IPS-11a (cell line): Measurements from ENCODE around the gene DMXL2.
"Not testable (repeated sequence)": the region's sequence is repeated elsewhere in the genome, so short reads cannot be mapped to it uniquely, and the experiment has no call there.

Source experiments
- H3K4me3 ChIP-seq: one replicate; pipeline ENCODE4 v1.5.1; 2013; ENCODE audit warnings: low read depth, low read length, control low read depth

DMXL2 gene

DNA sequence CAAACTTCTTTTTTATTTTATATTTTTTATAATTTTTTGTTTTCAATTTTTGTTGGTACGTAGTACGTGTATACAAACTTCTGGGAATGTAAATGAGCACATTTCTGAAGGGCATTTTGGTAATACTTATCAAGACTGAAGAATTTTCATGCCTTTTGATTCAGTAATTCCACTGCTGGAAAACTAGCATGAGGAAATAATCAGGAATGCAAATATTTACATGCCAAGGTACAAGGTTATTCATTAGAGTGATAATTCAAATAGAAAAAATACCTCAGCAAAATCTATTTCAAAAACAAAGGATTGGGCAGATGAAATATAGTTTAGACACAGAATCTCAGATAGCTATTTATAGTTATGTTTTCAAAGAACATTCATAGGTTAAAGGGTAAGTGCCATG is 128.7 kb downstream of the DMXL2 start:
- no peak overlapping the region for H3K4me3 ChIP-seq

DNA sequence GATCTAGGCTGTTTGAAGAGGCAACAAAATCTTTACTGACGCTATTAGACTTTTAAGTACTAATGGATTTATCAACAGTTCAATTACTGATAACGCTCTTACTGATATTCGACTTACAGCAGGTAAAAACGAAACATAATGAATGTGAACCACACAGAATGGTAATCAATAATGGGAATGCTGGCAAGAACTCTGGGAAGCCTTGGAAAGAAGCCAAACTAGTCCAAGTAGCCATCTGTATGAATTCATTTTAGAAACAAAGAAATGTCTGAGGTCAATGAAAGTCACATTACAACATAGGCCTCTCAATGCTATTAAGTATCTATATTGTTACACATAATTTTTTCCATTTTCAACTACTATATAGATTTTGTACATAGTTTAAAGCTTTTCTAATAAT is 130.0 kb downstream of the DMXL2 start:
- no peak overlapping the region for H3K4me3 ChIP-seq

DNA sequence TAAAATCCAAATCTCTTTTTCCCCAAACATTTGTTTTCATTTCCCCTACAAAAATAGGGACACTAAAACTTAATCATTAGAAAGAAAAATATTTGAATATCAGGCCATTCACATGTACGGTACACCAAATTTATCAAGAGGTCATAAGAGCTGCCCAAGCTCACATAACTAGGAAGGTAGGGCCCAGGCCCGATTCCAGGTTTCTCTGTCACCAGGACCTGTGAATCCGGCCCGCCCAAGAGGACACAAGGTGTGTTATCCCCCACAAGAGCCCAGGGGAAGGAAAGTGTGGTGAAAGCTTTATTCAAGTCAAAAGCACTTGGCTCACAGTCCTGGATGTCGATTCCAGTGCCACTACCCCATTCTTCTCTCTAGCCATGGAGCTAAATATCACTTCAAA is 130.6 kb downstream of the DMXL2 start:
- no peak overlapping the region for H3K4me3 ChIP-seq

DNA sequence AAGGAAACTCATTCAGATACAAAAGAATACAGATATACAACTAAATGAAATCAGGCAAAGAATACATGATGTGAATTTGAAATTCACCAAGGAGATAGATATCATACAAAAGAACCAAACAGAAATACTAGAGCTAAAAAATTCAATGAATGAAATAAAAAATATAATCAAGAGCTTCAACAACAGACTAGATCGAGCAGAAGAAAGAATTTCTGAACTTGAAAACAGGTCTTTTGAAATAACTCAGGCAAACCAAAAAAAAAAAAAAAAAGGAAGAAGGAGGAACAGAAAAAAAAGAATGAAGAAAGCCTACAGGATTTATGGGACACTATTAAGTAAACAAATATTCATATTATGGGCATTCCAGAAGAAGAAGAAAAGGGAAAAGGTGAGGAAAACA is 137.8 kb downstream of the DMXL2 start:
- H3K4me3 ChIP-seq = no peak overlapping the region

DNA sequence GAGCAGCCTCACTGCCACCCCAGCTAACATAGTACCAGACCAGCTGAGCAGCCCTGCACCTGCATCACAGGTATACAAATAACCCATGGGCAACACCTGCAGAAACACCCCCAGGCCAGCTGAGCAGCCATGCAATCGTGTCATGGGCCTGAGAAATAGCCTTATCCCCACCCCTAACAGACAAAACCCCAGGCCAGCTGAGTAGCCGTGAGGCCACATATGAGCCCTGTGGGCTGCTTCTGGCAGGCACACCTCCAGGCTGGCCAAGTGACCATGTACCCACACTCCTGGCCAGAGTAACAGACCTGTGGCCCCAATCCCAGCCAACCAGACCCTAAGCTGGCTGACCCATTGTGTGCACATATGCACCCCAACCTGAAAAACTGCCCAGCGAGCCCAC is 138.6 kb downstream of the DMXL2 start:
- no peak overlapping the region for H3K4me3 ChIP-seq

DNA sequence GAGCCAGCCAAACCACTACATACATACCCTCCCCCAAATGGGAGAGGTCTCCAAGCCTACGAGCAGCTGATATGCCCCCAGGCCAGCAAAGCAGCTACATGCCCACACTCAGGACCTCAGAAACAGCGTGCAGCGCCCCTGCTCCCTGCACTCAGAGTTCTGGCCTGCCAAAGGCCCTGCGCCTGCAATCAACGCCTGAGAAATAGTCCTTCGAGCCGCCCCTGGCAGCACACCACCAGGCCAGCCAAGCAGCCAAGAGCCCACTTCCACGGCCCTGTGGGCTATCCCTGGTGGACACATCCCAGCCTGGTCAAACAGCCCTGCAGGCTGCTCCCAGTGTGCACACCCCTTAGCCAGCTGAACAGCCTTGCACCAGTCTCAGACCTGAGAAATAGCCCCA is 139.1 kb downstream of the DMXL2 start:
- H3K4me3 ChIP-seq = no peak overlapping the region

DNA sequence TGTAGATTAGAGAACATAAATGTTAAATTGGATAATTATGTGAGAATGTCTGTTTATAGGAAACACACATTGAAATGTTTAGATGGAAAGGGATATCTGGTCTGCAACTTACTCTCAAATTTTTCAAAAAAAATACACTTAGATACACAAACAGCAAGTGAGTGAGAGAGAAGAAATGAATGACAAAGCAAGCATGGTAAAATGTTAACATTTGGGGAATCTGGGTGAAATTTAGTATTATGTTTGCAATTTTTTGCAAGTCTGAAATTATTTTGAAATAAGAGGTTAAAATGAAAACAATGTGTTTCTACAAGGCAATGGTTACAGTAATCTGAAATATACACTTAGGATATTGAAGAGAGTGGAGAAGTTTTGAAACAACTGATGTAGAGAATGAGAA is 146.8 kb downstream of the DMXL2 start:
- H3K4me3 ChIP-seq = no peak overlapping the region

DNA sequence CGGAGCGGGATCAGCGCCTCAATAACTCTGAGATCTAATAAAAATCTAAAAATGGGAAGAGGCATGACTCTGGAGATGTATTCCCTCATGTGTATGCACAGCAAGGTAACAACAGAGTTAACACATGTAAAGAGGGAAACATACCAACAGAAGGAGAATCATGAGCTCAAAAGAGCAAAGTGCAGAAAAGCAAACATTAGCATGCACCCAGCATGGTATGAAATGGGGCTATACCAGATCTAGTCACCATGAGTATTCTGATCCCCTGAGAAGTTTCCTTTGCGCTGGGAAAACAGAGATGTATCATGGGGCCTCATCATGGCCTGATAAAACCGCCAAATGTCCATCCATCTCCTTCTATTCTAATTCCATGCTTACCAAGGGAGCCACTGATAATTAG is 152.1 kb downstream of the DMXL2 start:
- no peak overlapping the region for H3K4me3 ChIP-seq

DNA sequence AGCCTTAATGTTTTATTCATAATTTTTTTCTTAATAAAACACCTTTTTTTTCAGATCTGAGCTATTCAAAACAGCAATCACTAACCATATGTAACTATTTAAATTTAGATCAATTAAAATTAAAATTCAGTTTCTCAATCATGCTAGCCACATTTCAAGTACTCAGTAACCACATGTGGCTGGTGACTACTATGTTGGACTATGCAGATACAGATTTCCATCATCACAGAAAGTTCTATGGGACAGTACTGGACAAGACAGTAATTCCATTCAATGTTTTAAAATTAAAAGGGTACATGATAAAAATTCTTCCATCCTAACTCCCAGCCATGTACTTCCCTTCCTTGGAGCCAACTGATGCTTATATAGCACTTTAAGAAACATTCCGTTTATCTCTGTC is 161.8 kb downstream of the DMXL2 start:
- no peak overlapping the region for H3K4me3 ChIP-seq

DNA sequence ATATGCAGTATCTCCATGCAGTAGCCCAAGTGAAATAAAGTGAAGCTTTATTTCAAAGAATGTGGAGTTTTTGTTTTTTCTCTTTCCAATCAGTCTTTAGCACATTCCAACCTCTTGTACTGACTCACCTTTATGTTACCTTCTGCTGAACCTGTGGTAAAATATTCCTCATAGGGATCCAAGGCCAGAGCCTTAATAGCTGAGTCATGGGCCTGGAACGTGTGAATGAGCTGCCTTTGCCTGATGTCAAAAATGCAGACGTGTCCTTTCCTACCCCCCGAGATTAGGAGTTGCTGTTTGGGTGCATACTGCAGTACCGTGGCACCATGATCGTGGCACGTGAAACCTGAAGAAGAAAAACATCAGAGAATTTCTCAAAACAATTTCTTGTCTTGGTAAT is 172.6 kb downstream of the DMXL2 start:
- H3K4me3 ChIP-seq = no peak overlapping the region

DNA sequence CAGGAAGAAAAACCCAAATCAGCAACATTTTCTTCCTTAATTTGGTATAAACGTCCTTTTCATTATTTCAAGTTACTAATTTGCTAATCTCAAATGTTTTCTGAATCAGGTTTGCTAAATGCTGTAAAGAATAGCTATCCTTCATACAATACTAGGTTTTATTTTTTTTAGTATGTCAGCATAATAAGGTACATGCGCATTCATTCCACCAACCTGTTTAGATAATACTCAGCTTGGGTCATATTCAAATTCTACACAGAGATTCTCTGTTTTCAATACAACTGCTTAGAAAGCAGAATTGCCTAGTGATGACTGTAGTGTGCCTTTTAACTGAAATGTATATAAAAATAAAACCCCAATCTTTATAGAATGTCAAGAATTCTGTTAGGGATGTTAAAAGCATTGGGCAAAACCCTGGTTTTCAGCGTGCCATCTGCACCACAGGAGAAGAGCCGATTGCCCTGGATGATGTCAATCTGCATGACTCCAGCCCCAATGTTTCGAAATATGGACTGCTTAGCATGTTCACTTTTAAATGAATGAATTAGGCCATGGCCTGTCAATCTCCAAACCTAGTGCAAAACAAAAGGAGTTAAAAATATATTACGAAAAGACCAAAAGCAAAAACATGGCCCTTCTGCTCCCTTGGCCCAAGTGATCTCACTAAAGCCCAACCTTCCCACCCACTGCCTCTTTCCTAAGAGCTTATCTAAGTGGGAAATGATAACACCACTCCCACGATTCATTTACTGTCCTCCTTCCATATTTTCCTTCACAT is 173.8 kb downstream of the DMXL2 start:
- H3K4me3 ChIP-seq = no peak overlapping the region

DNA sequence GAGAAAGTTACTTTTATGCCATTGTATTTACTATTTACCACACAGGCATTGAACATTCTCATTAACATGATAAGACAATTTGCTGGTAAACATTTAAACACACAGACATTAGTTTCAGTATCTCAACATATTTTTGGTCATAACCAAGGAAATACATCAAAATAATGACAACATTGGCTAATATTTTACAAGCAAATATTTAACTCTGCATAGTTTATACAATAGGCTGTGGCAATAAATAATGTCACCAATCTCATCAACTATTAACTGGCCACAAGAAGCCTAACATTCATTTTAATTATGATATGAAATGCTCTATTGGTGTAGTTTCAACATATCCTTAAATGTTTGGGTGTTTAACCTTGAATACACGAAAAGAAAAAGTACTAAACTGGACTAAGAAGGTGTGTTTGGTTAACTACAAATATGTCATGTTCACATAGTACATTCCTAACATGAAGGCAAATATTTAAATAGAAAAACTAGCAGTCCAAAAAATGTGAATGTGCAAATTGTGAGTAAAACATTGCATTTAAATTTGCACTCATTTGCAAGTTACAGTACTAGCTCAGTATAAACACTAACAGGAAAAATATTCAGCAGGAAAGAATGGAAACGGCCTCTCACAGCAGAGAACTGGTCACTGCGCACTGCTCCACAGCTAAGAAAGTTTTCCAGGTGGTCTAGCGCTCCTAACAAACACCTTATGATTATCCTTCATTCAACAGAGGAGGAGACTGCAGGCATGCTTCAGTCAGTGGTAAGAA is 174.5 kb downstream of the DMXL2 start:
- no peak overlapping the region for H3K4me3 ChIP-seq

DNA sequence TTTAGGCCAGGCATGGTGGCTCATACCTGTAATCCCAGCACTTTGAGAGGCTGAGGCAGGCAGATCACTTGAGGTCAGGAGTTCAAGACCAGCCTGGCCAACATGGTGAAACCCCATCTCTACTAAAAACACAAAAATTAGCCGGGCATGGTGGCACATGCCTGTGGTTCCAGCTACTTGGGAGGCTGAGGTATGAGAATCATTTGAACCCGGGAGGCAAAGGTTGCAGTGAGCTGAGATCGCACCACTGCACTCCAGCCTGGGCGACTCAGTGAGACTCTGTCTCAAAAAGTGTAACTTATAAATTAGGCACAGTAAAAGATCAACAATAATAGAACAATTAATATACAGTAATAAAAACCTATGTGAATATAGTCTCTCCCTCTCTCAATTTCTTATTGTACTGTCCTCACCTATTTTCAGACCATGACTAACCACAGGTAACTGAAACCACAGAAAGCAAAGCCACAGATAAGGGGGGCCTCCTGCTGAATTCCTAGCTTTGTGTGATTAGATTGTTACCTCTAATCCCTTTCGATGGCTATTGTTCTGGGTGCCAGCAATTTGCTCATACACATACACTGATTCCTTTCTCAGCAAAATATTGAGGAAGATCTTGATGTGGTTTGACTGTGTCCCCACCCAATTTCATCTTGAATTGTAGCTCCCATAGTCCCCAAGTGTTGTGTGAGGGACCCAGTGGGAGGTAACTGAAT is 176.4 kb downstream of the DMXL2 start:
- H3K4me3 ChIP-seq = not testable (repeated sequence)

DNA sequence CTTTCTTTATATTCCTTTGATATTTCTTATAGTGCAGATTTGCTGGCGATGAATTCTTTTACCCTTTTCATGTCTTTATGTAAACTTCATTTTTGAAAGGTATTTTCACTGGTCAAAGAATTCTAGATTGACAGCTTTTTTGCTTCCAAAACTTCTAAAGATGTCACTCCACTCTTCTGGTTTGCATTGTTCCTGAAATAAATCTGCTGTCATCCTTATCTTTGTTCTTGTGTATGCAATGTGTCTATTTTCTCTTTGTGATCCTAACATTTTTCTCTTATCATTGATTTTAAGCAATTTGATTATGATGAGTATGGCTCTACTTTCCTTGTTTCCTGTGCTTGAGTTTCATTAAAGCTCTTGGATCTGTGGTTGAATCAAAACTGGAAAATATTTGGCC is 177.8 kb downstream of the DMXL2 start:
- no peak overlapping the region for H3K4me3 ChIP-seq

DNA sequence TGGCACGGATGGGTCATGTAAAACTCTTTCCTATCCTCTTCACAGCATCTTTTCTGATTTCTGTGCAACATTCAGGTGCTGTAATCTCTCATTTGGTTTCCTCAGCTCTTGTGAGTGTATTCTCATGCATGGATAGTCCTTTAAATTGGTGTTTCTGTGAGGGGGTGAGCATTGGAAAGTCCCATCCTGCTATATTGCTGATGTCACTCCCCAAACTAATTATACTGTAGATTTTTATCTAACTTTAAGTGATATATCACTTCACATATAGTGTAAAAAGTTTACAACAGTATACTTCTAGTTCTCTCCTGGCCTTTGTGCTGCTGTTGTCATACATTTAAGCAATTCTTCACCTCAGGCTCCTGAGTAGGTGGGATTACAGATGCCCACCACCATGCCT is 178.5 kb downstream of the DMXL2 start:
- H3K4me3 ChIP-seq = no peak overlapping the region

DNA sequence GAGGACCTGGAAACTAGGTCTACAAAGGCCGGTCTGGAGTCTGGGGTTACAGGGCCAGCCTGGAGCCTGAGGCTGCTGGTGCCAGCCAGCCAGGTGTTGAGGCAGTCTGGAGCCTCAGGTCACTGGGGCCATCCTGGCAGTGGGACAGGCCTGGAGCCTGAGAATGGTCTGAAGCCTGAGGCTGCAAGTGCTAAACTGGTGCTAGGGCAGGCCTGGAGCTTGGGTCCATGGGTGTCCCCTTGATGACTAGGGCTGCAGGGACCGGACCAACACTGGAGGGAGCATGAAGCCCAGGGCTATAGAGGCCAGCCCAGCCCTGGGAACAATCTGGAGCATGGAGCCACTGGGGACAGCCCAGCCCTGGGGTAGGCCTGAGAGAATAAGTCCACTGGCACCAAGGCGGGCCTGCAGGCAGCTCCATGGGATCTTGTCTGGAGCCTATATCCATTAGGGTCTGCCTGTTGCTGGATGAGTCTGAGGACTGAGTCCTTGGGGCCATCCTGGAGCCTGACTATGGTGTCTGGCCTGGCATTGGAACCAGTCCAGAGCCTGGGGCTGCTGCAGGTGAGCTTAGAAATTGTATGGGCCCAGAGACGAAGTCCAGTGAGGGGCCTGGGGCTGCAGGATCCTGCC is 179.2 kb downstream of the DMXL2 start:
- H3K4me3 ChIP-seq = no peak overlapping the region

DNA sequence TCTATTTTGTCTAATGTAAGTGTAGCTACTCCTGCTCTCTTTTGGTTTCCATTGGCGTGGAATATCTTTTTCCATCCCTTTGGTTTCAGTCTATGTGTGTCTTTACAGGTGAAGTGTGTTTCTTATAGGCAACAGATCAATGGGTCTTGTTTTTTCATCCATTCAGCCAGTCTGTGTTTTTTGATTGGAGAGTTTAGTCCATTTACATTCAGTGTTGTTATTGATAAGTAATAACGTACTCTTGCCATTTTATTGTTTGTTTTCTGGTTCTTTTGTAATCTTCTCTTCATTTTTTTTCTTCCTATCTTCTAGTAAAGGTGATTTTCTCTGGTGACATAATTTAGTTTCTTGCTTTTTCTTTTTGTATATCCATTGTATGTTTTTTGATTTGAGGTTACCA is 184.0 kb downstream of the DMXL2 start:
- no peak overlapping the region for H3K4me3 ChIP-seq

DNA sequence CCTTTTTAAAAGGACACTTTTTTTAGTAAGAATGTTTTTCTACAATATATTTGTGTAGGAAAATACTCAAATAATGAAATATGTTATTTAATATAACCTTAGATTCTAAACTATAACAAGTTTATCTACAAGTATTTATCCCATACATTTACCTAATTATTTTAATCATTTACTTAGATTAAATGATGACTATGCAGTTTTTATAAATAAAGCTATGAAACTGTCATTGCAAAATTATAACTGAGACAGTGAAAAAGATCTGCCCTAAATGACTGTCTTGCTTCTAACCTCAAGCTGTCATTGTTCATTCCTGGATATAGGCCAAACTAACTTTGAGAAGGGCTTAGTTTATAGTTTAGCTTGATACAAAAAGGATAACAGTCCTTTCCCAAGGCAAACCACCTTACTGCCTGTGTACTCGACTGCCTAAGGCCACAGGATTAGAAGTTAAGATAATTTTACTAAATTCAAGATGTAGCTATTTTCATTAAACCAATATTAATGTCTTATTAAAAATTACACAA is 197.0 kb downstream of the DMXL2 start:
- no peak overlapping the region for H3K4me3 ChIP-seq

DNA sequence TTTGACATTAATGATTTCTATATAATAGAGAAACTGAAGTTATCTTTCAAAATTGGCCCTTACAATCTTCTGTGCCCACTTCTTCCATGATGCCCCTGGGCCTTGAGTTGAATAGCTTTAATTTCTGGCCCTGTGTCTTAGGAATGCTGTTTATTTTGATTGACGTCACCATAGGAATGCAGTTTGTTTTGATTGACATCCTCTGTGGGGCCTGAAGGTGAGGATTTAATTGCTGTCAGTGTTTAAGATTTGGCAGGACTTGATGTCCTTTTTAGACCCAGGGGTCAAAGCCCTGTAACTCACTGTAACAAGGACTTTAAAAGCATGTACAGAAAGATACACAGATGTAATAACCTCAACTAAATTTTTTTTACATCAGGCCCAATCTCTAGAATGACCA is 197.8 kb downstream of the DMXL2 start:
- H3K4me3 ChIP-seq = no peak overlapping the region

DNA sequence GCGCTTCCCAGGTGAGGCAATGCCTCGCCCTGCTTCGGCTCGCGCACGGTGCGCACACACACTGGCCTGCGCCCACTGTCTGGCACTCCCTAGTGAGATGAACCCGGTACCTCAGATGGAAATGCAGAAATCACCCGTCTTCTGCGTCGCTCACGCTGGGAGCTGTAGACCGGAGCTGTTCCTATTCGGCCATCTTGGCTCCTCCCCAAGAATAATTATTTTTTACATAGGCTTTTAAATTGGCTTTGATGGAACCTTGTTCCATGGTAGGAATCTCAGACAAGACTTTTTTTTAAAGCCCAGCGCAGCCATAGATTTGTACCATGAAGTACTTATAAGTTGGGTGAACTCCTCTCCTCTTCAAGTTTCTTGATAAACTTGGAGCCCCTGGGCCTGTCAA is 199.5 kb downstream of the DMXL2 start:
- H3K4me3 ChIP-seq = not testable (repeated sequence)

DNA sequence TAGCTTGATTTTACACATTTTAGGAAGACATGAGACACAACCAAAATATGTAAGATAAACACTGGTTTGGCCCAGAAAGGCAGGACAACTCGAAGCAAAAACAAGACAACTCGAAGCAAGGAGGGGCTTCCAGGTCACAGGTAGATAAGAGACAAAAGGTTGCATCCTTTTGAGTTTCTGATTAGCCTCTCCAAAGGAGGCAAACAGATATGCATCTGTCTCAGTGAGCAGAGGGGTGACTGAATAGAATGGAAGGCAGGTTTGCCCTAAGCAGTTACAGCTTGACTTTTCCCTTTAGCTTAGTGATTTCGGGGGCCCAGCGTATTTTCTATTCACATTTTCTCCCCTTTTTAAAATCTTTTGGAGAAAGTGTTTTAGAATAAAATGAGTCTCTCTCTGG is 206.4 kb downstream of the DMXL2 start:
- no peak overlapping the region for H3K4me3 ChIP-seq
